HG02678 (cell line): ENCODE measurements around the gene EGFR.

Source experiments
- ATAC-seq: cut with Tn5 transposase; IDR thresholded peaks from one replicate; pipeline ENCODE4 v1.9.1; 2021; ENCODE audit warnings: mild to moderate bottlenecking, moderate library complexity; ENCODE audit not compliant: unreplicated experiment

Gene EGFR

DNA sequence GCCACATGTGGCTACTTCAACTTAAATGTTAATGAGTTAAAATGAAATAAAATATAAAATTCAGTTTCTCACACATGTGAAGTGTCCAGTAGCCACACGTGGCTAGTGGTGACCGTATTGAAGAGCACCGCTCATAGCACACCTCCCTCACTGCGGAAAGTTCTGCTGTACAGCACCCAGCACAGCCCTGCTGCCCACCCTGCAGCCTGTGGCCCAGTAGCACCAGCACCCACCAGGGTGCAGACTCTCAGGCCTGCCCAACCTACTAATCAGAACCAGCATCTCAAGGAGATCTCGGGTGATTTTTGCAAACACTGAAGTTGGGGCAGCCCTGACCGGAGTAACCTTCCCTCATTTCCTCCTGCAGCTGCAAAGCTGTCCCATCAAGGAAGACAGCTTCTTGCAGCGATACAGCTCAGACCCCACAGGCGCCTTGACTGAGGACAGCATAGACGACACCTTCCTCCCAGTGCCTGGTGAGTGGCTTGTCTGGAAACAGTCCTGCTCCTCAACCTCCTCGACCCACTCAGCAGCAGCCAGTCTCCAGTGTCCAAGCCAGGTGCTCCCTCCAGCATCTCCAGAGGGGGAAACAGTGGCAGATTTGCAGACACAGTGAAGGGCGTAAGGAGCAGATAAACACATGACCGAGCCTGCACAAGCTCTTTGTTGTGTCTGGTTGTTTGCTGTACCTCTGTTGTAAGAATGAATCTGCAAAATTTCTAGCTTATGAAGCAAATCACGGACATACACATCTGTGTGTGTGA, 183.5 kb downstream of the EGFR start:
- no peak for ATAC-seq

- ATAC-seq: no peak
Measured at GRCh38 chr7:55203300-55203699, 184.5 kb downstream of the EGFR start.

DNA sequence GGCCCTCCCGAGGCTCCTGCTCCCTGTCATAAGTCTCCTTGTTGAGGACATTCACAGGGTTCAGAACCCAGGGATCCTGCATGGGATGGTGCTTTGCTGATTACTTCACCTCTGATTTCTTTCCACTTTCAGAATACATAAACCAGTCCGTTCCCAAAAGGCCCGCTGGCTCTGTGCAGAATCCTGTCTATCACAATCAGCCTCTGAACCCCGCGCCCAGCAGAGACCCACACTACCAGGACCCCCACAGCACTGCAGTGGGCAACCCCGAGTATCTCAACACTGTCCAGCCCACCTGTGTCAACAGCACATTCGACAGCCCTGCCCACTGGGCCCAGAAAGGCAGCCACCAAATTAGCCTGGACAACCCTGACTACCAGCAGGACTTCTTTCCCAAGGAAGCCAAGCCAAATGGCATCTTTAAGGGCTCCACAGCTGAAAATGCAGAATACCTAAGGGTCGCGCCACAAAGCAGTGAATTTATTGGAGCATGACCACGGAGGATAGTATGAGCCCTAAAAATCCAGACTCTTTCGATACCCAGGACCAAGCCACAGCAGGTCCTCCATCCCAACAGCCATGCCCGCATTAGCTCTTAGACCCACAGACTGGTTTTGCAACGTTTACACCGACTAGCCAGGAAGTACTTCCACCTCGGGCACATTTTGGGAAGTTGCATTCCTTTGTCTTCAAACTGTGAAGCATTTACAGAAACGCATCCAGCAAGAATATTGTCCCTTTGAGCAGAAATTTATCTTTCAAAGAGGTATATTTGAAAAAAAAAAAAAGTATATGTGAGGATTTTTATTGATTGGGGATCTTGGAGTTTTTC, 186.5 kb downstream of the EGFR start:
- no peak for ATAC-seq

DNA sequence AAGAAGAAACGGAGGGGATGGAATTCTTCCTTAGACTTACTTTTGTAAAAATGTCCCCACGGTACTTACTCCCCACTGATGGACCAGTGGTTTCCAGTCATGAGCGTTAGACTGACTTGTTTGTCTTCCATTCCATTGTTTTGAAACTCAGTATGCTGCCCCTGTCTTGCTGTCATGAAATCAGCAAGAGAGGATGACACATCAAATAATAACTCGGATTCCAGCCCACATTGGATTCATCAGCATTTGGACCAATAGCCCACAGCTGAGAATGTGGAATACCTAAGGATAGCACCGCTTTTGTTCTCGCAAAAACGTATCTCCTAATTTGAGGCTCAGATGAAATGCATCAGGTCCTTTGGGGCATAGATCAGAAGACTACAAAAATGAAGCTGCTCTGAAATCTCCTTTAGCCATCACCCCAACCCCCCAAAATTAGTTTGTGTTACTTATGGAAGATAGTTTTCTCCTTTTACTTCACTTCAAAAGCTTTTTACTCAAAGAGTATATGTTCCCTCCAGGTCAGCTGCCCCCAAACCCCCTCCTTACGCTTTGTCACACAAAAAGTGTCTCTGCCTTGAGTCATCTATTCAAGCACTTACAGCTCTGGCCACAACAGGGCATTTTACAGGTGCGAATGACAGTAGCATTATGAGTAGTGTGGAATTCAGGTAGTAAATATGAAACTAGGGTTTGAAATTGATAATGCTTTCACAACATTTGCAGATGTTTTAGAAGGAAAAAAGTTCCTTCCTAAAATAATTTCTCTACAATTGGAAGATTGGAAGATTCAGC, 187.6 kb downstream of the EGFR start:
- no peak for ATAC-seq

GRCh38 chr7:55207436-55208125, 188.8 kb downstream of the EGFR start:
- no peak for ATAC-seq

DNA sequence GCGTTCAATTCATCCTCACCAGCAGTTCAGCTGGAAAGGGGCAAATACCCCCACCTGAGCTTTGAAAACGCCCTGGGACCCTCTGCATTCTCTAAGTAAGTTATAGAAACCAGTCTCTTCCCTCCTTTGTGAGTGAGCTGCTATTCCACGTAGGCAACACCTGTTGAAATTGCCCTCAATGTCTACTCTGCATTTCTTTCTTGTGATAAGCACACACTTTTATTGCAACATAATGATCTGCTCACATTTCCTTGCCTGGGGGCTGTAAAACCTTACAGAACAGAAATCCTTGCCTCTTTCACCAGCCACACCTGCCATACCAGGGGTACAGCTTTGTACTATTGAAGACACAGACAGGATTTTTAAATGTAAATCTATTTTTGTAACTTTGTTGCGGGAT, 190.5 kb downstream of the EGFR start:
- no peak for ATAC-seq

GRCh38 chr7:55210176-55210575, 191.4 kb downstream of the EGFR start:
- ATAC-seq: no peak

DNA sequence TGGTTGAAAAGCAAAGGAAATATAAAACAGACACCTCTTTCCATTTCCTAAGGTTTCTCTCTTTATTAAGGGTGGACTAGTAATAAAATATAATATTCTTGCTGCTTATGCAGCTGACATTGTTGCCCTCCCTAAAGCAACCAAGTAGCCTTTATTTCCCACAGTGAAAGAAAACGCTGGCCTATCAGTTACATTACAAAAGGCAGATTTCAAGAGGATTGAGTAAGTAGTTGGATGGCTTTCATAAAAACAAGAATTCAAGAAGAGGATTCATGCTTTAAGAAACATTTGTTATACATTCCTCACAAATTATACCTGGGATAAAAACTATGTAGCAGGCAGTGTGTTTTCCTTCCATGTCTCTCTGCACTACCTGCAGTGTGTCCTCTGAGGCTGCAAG, 191.9 kb downstream of the EGFR start:
- no peak for ATAC-seq

DNA sequence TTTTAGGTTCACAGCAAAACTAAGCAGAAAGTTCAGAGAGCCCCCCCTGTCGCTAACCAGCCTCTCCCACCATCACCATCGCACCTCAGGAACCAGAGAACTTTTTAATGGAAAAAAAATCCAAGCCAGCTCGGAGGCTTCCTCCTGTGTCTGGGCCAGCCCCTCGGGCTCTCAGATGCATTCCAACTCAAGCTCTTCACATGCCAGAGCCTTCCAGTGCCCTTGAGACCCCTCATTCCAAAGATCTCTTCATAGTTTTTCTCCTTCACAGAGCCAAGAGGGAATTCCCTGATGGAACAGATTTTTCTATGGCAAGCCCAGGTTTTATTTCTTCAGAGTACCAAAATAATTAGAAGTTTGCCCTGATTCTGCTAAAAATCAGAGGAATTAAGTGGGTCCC, 192.9 kb downstream of the EGFR start:
- no peak for ATAC-seq

GRCh38 chr7:55212176-55212575, 193.4 kb downstream of the EGFR start:
- ATAC-seq: no peak

- no peak for ATAC-seq
Measured at GRCh38 chr7:55212838-55213237, 194.0 kb downstream of the EGFR start.

GRCh38 chr7:55214707-55215106, 195.9 kb downstream of the EGFR start:
- ATAC-seq: no peak

DNA sequence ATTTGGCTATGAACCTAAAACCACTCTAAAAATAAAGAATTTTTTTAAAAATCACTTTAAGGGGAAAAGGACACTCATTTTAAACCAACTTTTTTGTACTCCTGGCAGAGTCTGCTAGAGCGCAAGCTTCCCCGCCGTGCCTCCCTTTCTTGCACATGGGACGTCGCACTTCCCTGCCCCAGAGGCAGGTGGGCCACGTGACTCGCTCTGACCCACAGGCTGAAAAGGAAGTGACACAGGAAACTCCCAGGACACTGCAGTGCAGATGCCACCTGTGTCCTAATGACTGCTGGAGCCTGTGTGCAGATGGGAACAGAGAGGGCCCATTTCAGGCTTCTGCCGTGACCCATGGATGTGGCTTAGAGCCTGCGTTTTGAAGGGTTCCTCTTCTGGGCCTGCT, 204.2 kb downstream of the EGFR start:
- ATAC-seq: no peak

DNA sequence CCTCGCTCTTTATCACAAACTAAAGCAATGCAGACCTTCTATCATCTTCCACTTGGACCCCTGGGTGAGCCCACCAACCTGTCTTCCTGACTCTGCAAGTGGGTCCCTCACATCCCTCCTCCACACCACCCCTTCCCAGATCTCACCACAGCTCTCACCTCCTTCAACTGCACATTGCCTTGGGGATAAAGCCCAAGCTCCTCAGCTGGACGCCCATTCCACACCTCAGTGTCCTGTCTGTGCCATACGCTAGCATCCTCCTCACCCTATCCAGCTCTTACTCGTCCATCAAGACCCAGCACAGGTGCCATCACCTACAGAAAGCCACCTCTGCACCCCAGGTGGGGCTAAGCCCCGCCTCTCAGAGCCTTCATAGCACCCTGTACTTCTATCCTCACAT, 205.3 kb downstream of the EGFR start:
- ATAC-seq: no peak

DNA sequence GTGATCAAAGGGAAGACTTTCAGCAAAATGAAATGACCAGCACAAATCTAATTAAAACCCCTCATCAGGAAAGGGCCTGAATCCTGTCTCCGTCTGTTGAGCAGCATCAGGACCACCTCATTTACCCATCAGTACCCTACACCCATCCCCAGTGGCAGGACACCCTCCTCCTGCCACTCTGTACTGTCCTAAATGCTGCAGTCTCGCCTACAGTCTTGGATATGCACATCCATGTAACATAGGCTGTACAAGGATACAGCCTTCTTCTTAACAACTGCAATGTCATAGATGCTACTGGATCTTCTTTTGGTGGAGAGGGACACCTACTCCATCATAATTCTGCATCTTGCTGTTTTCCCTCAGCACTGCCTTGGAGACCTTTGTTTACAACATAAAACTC, 206.0 kb downstream of the EGFR start:
- no peak for ATAC-seq

GRCh38 chr7:55230014-55230413, 211.2 kb downstream of the EGFR start:
- no peak for ATAC-seq

- ATAC-seq: no peak
Measured at GRCh38 chr7:55231736-55232280, 213.0 kb downstream of the EGFR start.

- ATAC-seq: no peak
Measured at GRCh38 chr7:55233001-55233400, 214.2 kb downstream of the EGFR start.

- no peak for ATAC-seq
Measured at GRCh38 chr7:55234408-55234807, 215.6 kb downstream of the EGFR start.

DNA sequence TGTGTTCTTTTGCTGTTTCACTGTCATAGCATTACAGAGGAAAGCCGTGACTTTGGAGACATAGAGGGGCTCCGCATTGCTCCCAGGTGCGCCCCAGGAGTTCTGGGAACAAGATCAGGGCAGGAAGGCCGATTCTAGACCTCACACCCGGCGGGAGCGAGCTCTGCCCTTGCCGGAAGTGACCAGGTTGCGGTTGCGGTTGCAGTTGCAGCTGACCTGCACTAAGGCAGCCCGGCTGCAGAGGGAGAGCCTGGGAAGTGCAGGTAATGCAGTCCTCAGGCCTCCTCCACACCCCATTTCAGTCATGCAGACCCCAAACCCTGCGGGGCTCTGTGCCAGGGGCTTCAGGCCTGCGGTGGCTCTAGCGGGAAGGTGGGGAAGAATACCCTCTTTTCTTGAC, 216.3 kb downstream of the EGFR start:
- ATAC-seq: no peak

GRCh38 chr7:55235801-55236200, 217.0 kb downstream of the EGFR start:
- ATAC-seq: no peak
